H1 (cell line): ENCODE results near the gene DNAJC11. TPM values are rescaled to one million over a fixed set of nuclear protein-coding genes. Genes with fewer than 3 reads are reported as not detected.
"Not testable (repeated sequence)": the region's sequence is repeated elsewhere in the genome, so short reads cannot be mapped to it uniquely, and the experiment has no call there.

Source experiments
- CTCF ChIA-PET: fragments of 300-600 bp; sonication (Branson Sonifier 250); formaldehyde crosslinking; loops from one replicate; lab custom pipeline; 2021; ENCODE audit not compliant: partially characterized antibody; lab: Charles Lee
- POLR2A ChIA-PET: fragments of 300-600 bp; sonication (Branson Sonifier 250); formaldehyde crosslinking; loops from one replicate; lab custom pipeline; 2021; ENCODE audit warnings: inconsistent platforms; ENCODE audit not compliant: partially characterized antibody; lab: Charles Lee
- DNase-seq, 2 experiments: peaks; one replicate each; pipeline versions ENCODE4 v3.0.0 to v3.0.0-alpha.2; 2010 to 2022; ENCODE audit warnings: low spot score in 2 of 2, low read depth in 1 of 2, mixed read lengths in 1 of 2
- FAIRE-seq: peaks from 2 replicates; lab custom pipeline; 2011; peaks lifted over from hg19 to GRCh38; lab: Jason Lieb, UNC
- H2AFZ ChIP-seq: 2 replicates; pipeline ENCODE4 v1.8.1; 2012; ENCODE audit warnings: low read length, inconsistent platforms
- H2AK5ac ChIP-seq: 2 replicates; pipeline ENCODE4 v1.6.1; 2013; ENCODE audit warnings: low read depth, low read length
- H2BK120ac ChIP-seq: replicated peaks from 2 replicates; pipeline ENCODE3; 2013; ENCODE audit warnings: low read depth, low read length, inconsistent platforms
- H2BK12ac ChIP-seq: 2 replicates; pipeline ENCODE4 v1.6.1; 2013; ENCODE audit warnings: low read depth, low read length
- H2BK15ac ChIP-seq: 2 replicates; pipeline ENCODE4 v1.6.1; 2013; ENCODE audit warnings: low read length
- H2BK20ac ChIP-seq: 2 replicates; pipeline ENCODE4 v1.6.1; 2013; ENCODE audit warnings: low read length
- H2BK5ac ChIP-seq: 2 replicates; pipeline ENCODE4 v1.6.1; 2013; ENCODE audit warnings: low read depth, low read length
- H3K14ac ChIP-seq: 2 replicates; pipeline ENCODE4 v1.6.1; 2013; ENCODE audit warnings: inconsistent platforms; ENCODE audit not compliant: insufficient read length
- H3K18ac ChIP-seq: 2 replicates; pipeline ENCODE4 v1.6.1; 2013; ENCODE audit warnings: low read length; ENCODE audit errors: extremely low read depth
- H3K23ac ChIP-seq: 2 replicates; pipeline ENCODE4 v1.6.1; 2013; ENCODE audit warnings: inconsistent platforms; ENCODE audit not compliant: insufficient read length
- H3K23me2 ChIP-seq: 2 replicates; pipeline ENCODE4 v1.6.1; 2013; ENCODE audit warnings: low read depth, low read length
- H3K27ac ChIP-seq: 2 replicates; pipeline ENCODE4 v1.6.1; 2011; ENCODE audit warnings: low read depth, low read length, inconsistent platforms
- H3K27me3 ChIP-seq, 4 experiments: replicated peaks in 1 of 4; 1 replicate in 1 of 4; 2 replicates in 3 of 4; pipeline versions ENCODE4 v1.6.1 to v1.8.1; 2011 to 2013; ENCODE audit warnings: low read length in 3 of 4, mild to moderate bottlenecking in 3 of 4, inconsistent platforms in 2 of 4, mixed read lengths in 2 of 4, moderate library complexity in 1 of 4; ENCODE audit not compliant: control insufficient read depth in 3 of 4, insufficient read depth in 3 of 4; ENCODE audit errors: extremely low read depth in 1 of 4
- H3K36me3 ChIP-seq, 4 experiments: 2 replicates each; pipeline versions ENCODE4 v1.6.1 to v1.8.1; 2011 to 2013; ENCODE audit warnings: mild to moderate bottlenecking in 4 of 4, low read length in 3 of 4, moderate library complexity in 2 of 4, control low read depth in 1 of 4, inconsistent platforms in 1 of 4; ENCODE audit not compliant: insufficient read depth in 4 of 4, control insufficient read depth in 2 of 4
- H3K4ac ChIP-seq: replicated peaks from 2 replicates; pipeline ENCODE3; 2013; ENCODE audit warnings: low read length, low read depth, mixed read lengths, inconsistent platforms; ENCODE audit not compliant: insufficient read length
- H3K4me1 ChIP-seq, 4 experiments: replicated peaks in 1 of 4; 1 replicate in 1 of 4; 2 replicates in 3 of 4; pipeline versions ENCODE4 v1.6.1 to v1.8.1; 2011 to 2013; ENCODE audit warnings: low read length in 3 of 4, inconsistent platforms in 2 of 4, mixed read lengths in 1 of 4; ENCODE audit not compliant: insufficient read depth in 4 of 4, control insufficient read depth in 3 of 4
- H3K4me2 ChIP-seq, 2 experiments: 2 replicates each; pipeline versions ENCODE4 v1.6.1 to v1.8.1; 2011 to 2013; ENCODE audit warnings: low read depth in 2 of 2, low read length in 2 of 2, control low read depth in 1 of 2, inconsistent platforms in 1 of 2, mild to moderate bottlenecking in 1 of 2; ENCODE audit not compliant: insufficient read depth in 1 of 2
- H3K4me3 ChIP-seq, 4 experiments: fragments of 200-600, 300-600 bp in 1 of 4; sonication (generic), shearing (Covaris generic), sonication (Bioruptor Twin) in 1 of 4; 2 replicates each; pipeline versions ENCODE4 v1.5.1 to v1.8.1; 2011 to 2016; ENCODE audit warnings: low read length in 4 of 4, low read depth in 3 of 4, control low read depth in 2 of 4, inconsistent platforms in 2 of 4, mild to moderate bottlenecking in 2 of 4, mixed read lengths in 1 of 4, moderate library complexity in 1 of 4; ENCODE audit not compliant: insufficient read depth in 2 of 4; ENCODE audit errors: extremely low read depth in 1 of 4
- H3K56ac ChIP-seq: replicated peaks from 2 replicates; pipeline ENCODE3; 2013; ENCODE audit warnings: low read depth, mild to moderate bottlenecking, mixed read lengths, low read length, inconsistent platforms; ENCODE audit not compliant: insufficient read length
- H3K79me1 ChIP-seq: 2 replicates; pipeline ENCODE4 v1.6.1; 2013; ENCODE audit warnings: low read depth, low read length, control low read depth
- H3K79me2 ChIP-seq, 2 experiments: 2 replicates each; pipeline versions ENCODE4 v1.6.1 to v1.8.1; 2012 to 2013; ENCODE audit warnings: low read length in 2 of 2, mild to moderate bottlenecking in 2 of 2, inconsistent platforms in 1 of 2; ENCODE audit not compliant: insufficient read depth in 2 of 2, control insufficient read depth in 1 of 2
- H3K9ac ChIP-seq, 4 experiments: replicated peaks in 1 of 4; 1 replicate in 1 of 4; 2 replicates in 3 of 4; pipeline versions ENCODE4 v1.6.1 to v1.8.1; 2011 to 2013; ENCODE audit warnings: low read depth in 3 of 4, low read length in 3 of 4, control low read depth in 2 of 4, mild to moderate bottlenecking in 2 of 4, moderate library complexity in 2 of 4, inconsistent platforms in 1 of 4; ENCODE audit errors: extremely low read depth in 1 of 4
- H3K9me3 ChIP-seq, 2 experiments: 2 replicates each; pipeline versions ENCODE4 v1.6.1 to v1.8.1; 2012 to 2013; ENCODE audit warnings: mild to moderate bottlenecking in 2 of 2, moderate library complexity in 2 of 2, control low read depth in 1 of 2, inconsistent platforms in 1 of 2, low read depth in 1 of 2, low read length in 1 of 2, mixed read lengths in 1 of 2; ENCODE audit not compliant: insufficient read depth in 2 of 2
- H4K20me1 ChIP-seq, 2 experiments: replicated peaks in 1 of 2; 2 replicates each; pipeline versions ENCODE3 to v1.8.1; 2011 to 2013; ENCODE audit warnings: inconsistent platforms in 2 of 2, low read length in 2 of 2, mild to moderate bottlenecking in 1 of 2; ENCODE audit not compliant: insufficient read depth in 2 of 2, control insufficient read depth in 1 of 2
- H4K5ac ChIP-seq: 2 replicates; pipeline ENCODE4 v1.6.1; 2013; ENCODE audit warnings: low read length, low read depth, mixed read lengths, inconsistent platforms; ENCODE audit not compliant: insufficient read length
- H4K8ac ChIP-seq: 2 replicates; pipeline ENCODE4 v1.8.0; 2013; ENCODE audit warnings: mild to moderate bottlenecking, moderate library complexity, low read length, inconsistent platforms; ENCODE audit not compliant: insufficient read depth; ENCODE audit errors: extremely low read depth
- H4K91ac ChIP-seq: replicated peaks from 2 replicates; pipeline ENCODE3; 2013; ENCODE audit warnings: low read length, mixed read lengths, inconsistent platforms; ENCODE audit not compliant: insufficient read length
- SP1 ChIP-seq: IDR thresholded peaks from 2 replicates; pipeline ENCODE4 v1.6.1; 2011; ENCODE audit warnings: low read depth, low read length
- WGBS, 2 experiments: shearing (Covaris generic) in 1 of 2; methylation state at CpG; one replicate each; pipeline versions ENCODE4 v1.1.6 to v1.1.7; 2013 to 2015; ENCODE audit warnings: low lambda C conversion rate in 2 of 2, mixed read lengths in 2 of 2, inconsistent platforms in 1 of 2, low coverage in 1 of 2, missing lambda C conversion rate in 1 of 2; ENCODE audit not compliant: insufficient replicate concordance in 2 of 2, insufficient coverage in 1 of 2, insufficient read length in 1 of 2; ENCODE audit errors: extremely low coverage in 1 of 2, missing lambda C conversion rate in 1 of 2; 5-methylcytosine and 5-hydroxymethylcytosine counted together
- polyA plus RNA-seq, 7 experiments: library from polyadenylated mRNA; depleted of rRNA in 3 of 7; stranded (reverse) in 5 of 7; unstranded in 2 of 7; fragments of >200 nt in 5 of 7; fragments of 200-250 nt in 2 of 7; gene quantifications; 1 replicate in 5 of 7; 2 replicates in 1 of 7; 4 replicates in 1 of 7; pipeline versions ENCODE4 v1.2.1 to v1.2.3, GENCODE V29; 2011 to 2013; ENCODE audit warnings: missing spikeins in 2 of 7, mixed read lengths in 2 of 7
- total RNA-seq: library from RNA; stranded (reverse); fragmentation: NEBNext Ultra II Directional; extraction: Animal tissue kit (Norgen Biotek cat#: 25700); gene quantifications from 2 replicates; pipeline ENCODE4 v1.2.1, GENCODE V29; 2021

DNAJC11 gene
- total and polyA plus RNA-seq, 2 of the 8 experiments (the other 6 are each of a cell fraction or from before 2014, with no cell fraction given), result 43.9 to 90.9 TPM

- not testable (repeated sequence) for H3K4me3 ChIP-seq, H3K4ac ChIP-seq, H2BK120ac ChIP-seq, H4K8ac ChIP-seq, H4K91ac ChIP-seq, H2AFZ ChIP-seq, H3K23me2 ChIP-seq, H3K9ac ChIP-seq, H3K23ac ChIP-seq, H2BK20ac ChIP-seq
- Histone ChIP-seq H3K36me3 (peaks cover 1 to 23% (median 5%) of the 10 kb centered on the region in 4 experiments; a peak in 6 of 8 replicates), H3K79me2 (peaks cover 0 to 18% of the 10 kb centered on the region in 2 experiments; a peak in 1 of 4 replicates), H4K20me1 (peaks cover 0 to 13% of the 10 kb centered on the region in 2 experiments)
- WGBS, 2 experiments, result 92% methylated on average over 7 of the region's 7 CpGs; no CpG with 5 or more reads in 1 of the 2 experiments
- ChIA-PET POLR2A (interaction anchor here (1.3 to 2.1 kb wide), 2 partner anchors 9 kb away, joined by 3 to 7 read pairs; no protein-coding TSS in a partner anchor), CTCF (interaction anchor here (0.6 to 5.9 kb wide), 5 partner anchors 9 to 516 kb away, joined by 3 to 31 read pairs (median 3); no protein-coding TSS in a partner anchor)
- TF ChIP-seq SP1, result 0 out of 2 replicates have a peak, but pooled peaks have one; percentile 62
- TF ChIP-seq, all 59 proteins: peak for 1; not testable (repeated sequence) for 58
- not testable (repeated sequence) for H3K18ac ChIP-seq, FAIRE-seq, H2BK5ac ChIP-seq, DNase-seq, H3K56ac ChIP-seq, H2AK5ac ChIP-seq, H3K4me2 ChIP-seq, H3K4me1 ChIP-seq, H3K27me3 ChIP-seq, H3K9me3 ChIP-seq, H2BK15ac ChIP-seq, H3K14ac ChIP-seq, H3K27ac ChIP-seq, H4K5ac ChIP-seq, H2BK12ac ChIP-seq, H3K79me1 ChIP-seq
Observed at GRCh38 chr1:6662468-6662867, 39.1 kb downstream of the DNAJC11 start.
